Measurements from ENCODE around the gene KCNAB2.
A peak's percentile ranks its signal among the peaks of the same experiment; 100 is the strongest.
"Not testable (repeated sequence)": the region's sequence is repeated elsewhere in the genome, so short reads cannot be mapped to it uniquely, and the experiment has no call there.

KCNAB2 gene

GRCh38 chr1:6009120-6010040 lies 36.3 kb upstream of the KCNAB2 start:
- peaks cover 81% of the 10 kb centered on the region for H3K4me1 ChIP-seq
- no peaks in the 10 kb centered on the region for H3K36me3 ChIP-seq
- peak; percentile 58; the same call in 1 of the 2 replicates for TF ChIP-seq Cebpa-rat (IDR thresholded peaks at IDR 0.05)
- no peak overlapping the region for H3K9ac ChIP-seq
- H3K27ac ChIP-seq, result peak overlapping the region; percentile 54
- no peaks in the 10 kb centered on the region for H3K9me3 ChIP-seq
- peak overlapping the region; percentile 95 for H3K4me2 ChIP-seq
- no peaks in the 10 kb centered on the region for H3K27me3 ChIP-seq
- peaks cover 70% of the 10 kb centered on the region for H4K20me1 ChIP-seq
- H3K4me3 ChIP-seq, result no peak overlapping the region

GRCh38 chr1:6010554-6010953 lies 35.1 kb upstream of the KCNAB2 start:
- no peak for TF ChIP-seq Cebpa-rat (IDR thresholded peaks at IDR 0.05)
- no peak overlapping the region for H3K9ac ChIP-seq
- no peak overlapping the region for H3K4me3 ChIP-seq
- peaks cover 88% of the 10 kb centered on the region for H3K4me1 ChIP-seq
- peak overlapping the region; percentile 95 for H3K4me2 ChIP-seq
- H4K20me1 ChIP-seq, result peaks cover 70% of the 10 kb centered on the region
- H3K9me3 ChIP-seq, result no peaks in the 10 kb centered on the region
- no peaks in the 10 kb centered on the region for H3K36me3 ChIP-seq
- peak overlapping the region; percentile 53 for H3K27ac ChIP-seq
- H3K27me3 ChIP-seq, result no peaks in the 10 kb centered on the region

- peak overlapping the region; percentile 53 for H3K27ac ChIP-seq
- H3K9me3 ChIP-seq, result no peaks in the 10 kb centered on the region
- H3K27me3 ChIP-seq, result no peaks in the 10 kb centered on the region
- H3K4me1 ChIP-seq, result peaks cover 93% of the 10 kb centered on the region
- no peak for TF ChIP-seq Cebpa-rat (IDR thresholded peaks at IDR 0.05)
- H3K4me3 ChIP-seq, result no peak overlapping the region
- no peaks in the 10 kb centered on the region for H3K36me3 ChIP-seq
- peaks cover 70% of the 10 kb centered on the region for H4K20me1 ChIP-seq
- H3K4me2 ChIP-seq, result peak overlapping the region; percentile 95
- no peak overlapping the region for H3K9ac ChIP-seq
Observed at GRCh38 chr1:6011161-6011945, 34.3 kb upstream of the KCNAB2 start.

- Histone ChIP-seq H3K9ac (no peak overlapping the region), H3K27ac (no peak overlapping the region), H3K27me3 (no peaks in the 10 kb centered on the region), H3K9me3 (no peaks in the 10 kb centered on the region), H3K36me3 (no peaks in the 10 kb centered on the region), H3K4me3 (no peak overlapping the region), H3K4me1 (peaks cover 89% of the 10 kb centered on the region), H4K20me1 (peaks cover 67% of the 10 kb centered on the region), H3K4me2 (no peak overlapping the region)
- no peak for TF ChIP-seq Cebpa-rat (IDR thresholded peaks at IDR 0.05)
Observed at GRCh38 chr1:6011946-6012258, 33.8 kb upstream of the KCNAB2 start.

GRCh38 chr1:6012529-6013318 lies 33.0 kb upstream of the KCNAB2 start:
- peaks cover 84% of the 10 kb centered on the region for H3K4me1 ChIP-seq
- H3K36me3 ChIP-seq, result no peaks in the 10 kb centered on the region

GRCh38 chr1:6013491-6013890 lies 32.2 kb upstream of the KCNAB2 start:
- H3K36me3 ChIP-seq, result no peaks in the 10 kb centered on the region
- H4K20me1 ChIP-seq, result peaks cover 51% of the 10 kb centered on the region
- H3K4me2 ChIP-seq, result peak overlapping the region; percentile 70
- no peak overlapping the region for H3K4me3 ChIP-seq
- no peak overlapping the region for H3K9ac ChIP-seq
- H3K27ac ChIP-seq, result peak overlapping the region; percentile 10; the same call in 1 of the 2 replicates
- TF ChIP-seq Cebpa-rat (IDR thresholded peaks at IDR 0.05), result no peak
- H3K27me3 ChIP-seq, result no peaks in the 10 kb centered on the region
- H3K9me3 ChIP-seq, result no peaks in the 10 kb centered on the region
- H3K4me1 ChIP-seq, result peaks cover 84% of the 10 kb centered on the region

More at GRCh38 chr1:6012529-6013318, 33.0 kb upstream of the KCNAB2 start:
- peak overlapping the region; percentile 70 for H3K4me2 ChIP-seq
- H3K4me3 ChIP-seq, result no peak overlapping the region
- H3K27ac ChIP-seq, result peak overlapping the region; percentile 10; the same call in 1 of the 2 replicates
- no peaks in the 10 kb centered on the region for H3K27me3 ChIP-seq
- H4K20me1 ChIP-seq, result peaks cover 59% of the 10 kb centered on the region
- H3K9me3 ChIP-seq, result no peaks in the 10 kb centered on the region
- no peak for TF ChIP-seq Cebpa-rat (IDR thresholded peaks at IDR 0.05)
- no peak overlapping the region for H3K9ac ChIP-seq

- peak overlapping the region; percentile 26; the same call in 1 of the 2 replicates for H3K27ac ChIP-seq
- no peaks in the 10 kb centered on the region for H3K36me3 ChIP-seq
- peaks cover 77% of the 10 kb centered on the region for H3K4me1 ChIP-seq
- H3K27me3 ChIP-seq, result no peaks in the 10 kb centered on the region
- peak overlapping the region; percentile 3 for H3K4me2 ChIP-seq
- H4K20me1 ChIP-seq, result peaks cover 45% of the 10 kb centered on the region
- no peak overlapping the region for H3K9ac ChIP-seq
- H3K4me3 ChIP-seq, result no peak overlapping the region
- TF ChIP-seq Cebpa-rat (IDR thresholded peaks at IDR 0.05), result no peak
- H3K9me3 ChIP-seq, result no peaks in the 10 kb centered on the region
Observed at GRCh38 chr1:6014130-6014999, 31.3 kb upstream of the KCNAB2 start.

- Histone ChIP-seq H3K27ac (no peak overlapping the region), H3K4me1 (peaks cover 57% of the 10 kb centered on the region), H3K9ac (no peak overlapping the region; the same call in 1 of the 2 replicates), H3K4me2 (no peak overlapping the region), H4K20me1 (peaks cover 29% of the 10 kb centered on the region), H3K36me3 (no peaks in the 10 kb centered on the region; the same call in 1 of the 2 replicates), H3K9me3 (no peaks in the 10 kb centered on the region), H3K27me3 (no peaks in the 10 kb centered on the region), H3K4me3 (no peak overlapping the region)
- TF ChIP-seq Cebpa-rat (IDR thresholded peaks at IDR 0.05), result no peak
Observed at GRCh38 chr1:6016191-6016865, 29.4 kb upstream of the KCNAB2 start.

GRCh38 chr1:6017654-6018053 lies 28.0 kb upstream of the KCNAB2 start:
- Histone ChIP-seq H3K4me2 (0 out of 2 replicates have a peak overlapping the region, but pooled peaks have one; percentile 21), H4K20me1 (peaks cover 24% of the 10 kb centered on the region), H3K4me1 (peaks cover 50% of the 10 kb centered on the region)
- not testable (repeated sequence) for H3K9me3 ChIP-seq, H3K27me3 ChIP-seq, H3K4me3 ChIP-seq, H3K27ac ChIP-seq, H3K36me3 ChIP-seq, H3K9ac ChIP-seq
